Activated CD4-positive, alpha-beta memory T cell treated with anti-CD3 and anti-CD28 coated beads for 36 hours (primary cell): ENCODE results near the gene HOXD1. TPM values are rescaled to one million over a fixed set of nuclear protein-coding genes. Genes with fewer than 3 reads are reported as not detected.

Source experiments
- CTCF ChIA-PET: fragments of 350-600 bp; sonication (Branson Sonifier 250); formaldehyde crosslinking; loops from one replicate; lab custom pipeline; 2021; ENCODE audit warnings: antibody characterized with exemption, inconsistent platforms; lab: Charles Lee
- POLR2A ChIA-PET: fragments of 350-600 bp; sonication (Branson Sonifier 250); formaldehyde crosslinking; loops from one replicate; lab custom pipeline; 2021; ENCODE audit warnings: antibody characterized with exemption; lab: Charles Lee
- DNase-seq: peaks from one replicate; pipeline ENCODE4 v3.0.0-alpha.2; 2020
- H3K27ac Mint-ChIP-seq: one replicate; pipeline ENCODE4 v1.8.0; 2021; ENCODE audit warnings: mixed read lengths
- H3K27me3 Mint-ChIP-seq: one replicate; pipeline ENCODE4 v1.8.0; 2021; ENCODE audit warnings: mixed read lengths
- H3K36me3 Mint-ChIP-seq: one replicate; pipeline ENCODE4 v1.8.0; 2021; ENCODE audit warnings: mixed read lengths
- H3K4me1 Mint-ChIP-seq: one replicate; pipeline ENCODE4 v1.8.0; 2021; ENCODE audit warnings: low read depth, mixed read lengths
- H3K4me3 Mint-ChIP-seq: one replicate; pipeline ENCODE4 v1.8.0; 2021; ENCODE audit warnings: mild to moderate bottlenecking, mixed read lengths
- H3K9me3 Mint-ChIP-seq: one replicate; pipeline ENCODE4 v1.8.0; 2021; ENCODE audit warnings: mixed read lengths
- intact Hi-C: fragments of 100-400 bp; cut with micrococcal nuclease; formaldehyde crosslinking; loops from one replicate; pipeline ENCODE4 v1.15.1; 2023
- total RNA-seq, 2 experiments: library from RNA; stranded (reverse); gene quantifications; one replicate each; pipeline ENCODE4 v1.2.3, GENCODE V29; 2021

HOXD1 gene
- total RNA-seq, 2 experiments from 2014 or later: not detected

GRCh38 chr2:176147800-176148496 lies 40.5 kb upstream of the HOXD1 start:
- Mint-ChIP-seq H3K27me3 (peaks cover 80% of the 10 kb centered on the region), H3K4me1 (peaks cover 7% of the 10 kb centered on the region), H3K27ac (no peak overlapping the region), H3K4me3 (no peak overlapping the region), H3K36me3 (no peaks in the 10 kb centered on the region), H3K9me3 (no peaks in the 10 kb centered on the region)
- ChIA-PET POLR2A (no interaction called here), CTCF (interaction anchor here (10.6 kb wide), 1 partner anchor 308 kb away, joined by 108 read pairs; no protein-coding TSS in a partner anchor)
- intact Hi-C loops: no loop called here
- DNase-seq: no peak

GRCh38 chr2:176148751-176149421 lies 39.6 kb upstream of the HOXD1 start:
- Mint-ChIP-seq H3K9me3 (no peaks in the 10 kb centered on the region), H3K4me3 (no peak overlapping the region), H3K27me3 (peaks cover 83% of the 10 kb centered on the region), H3K4me1 (peaks cover 7% of the 10 kb centered on the region), H3K36me3 (no peaks in the 10 kb centered on the region), H3K27ac (no peak overlapping the region)
- ChIA-PET CTCF (no interaction called here), POLR2A (no interaction called here)
- no peak for DNase-seq
- intact Hi-C loops: no loop called here

GRCh38 chr2:176149481-176149938 lies 39.0 kb upstream of the HOXD1 start:
- Mint-ChIP-seq H3K4me3 (no peak overlapping the region), H3K9me3 (no peaks in the 10 kb centered on the region), H3K36me3 (no peaks in the 10 kb centered on the region), H3K4me1 (peaks cover 7% of the 10 kb centered on the region), H3K27ac (no peak overlapping the region), H3K27me3 (peaks cover 83% of the 10 kb centered on the region)
- ChIA-PET POLR2A (no interaction called here), CTCF (no interaction called here)
- intact Hi-C loops: no loop called here
- DNase-seq: no peak

GRCh38 chr2:176149939-176150583 lies 38.4 kb upstream of the HOXD1 start:
- Mint-ChIP-seq H3K9me3 (no peaks in the 10 kb centered on the region), H3K27me3 (peaks cover 81% of the 10 kb centered on the region), H3K27ac (no peak overlapping the region), H3K36me3 (no peaks in the 10 kb centered on the region), H3K4me1 (peaks cover 7% of the 10 kb centered on the region), H3K4me3 (no peak overlapping the region)
- intact Hi-C loops: no loop called here
- ChIA-PET CTCF (interaction anchor here (1.3 kb wide), 1 partner anchor 305 kb away, joined by 6 read pairs; no protein-coding TSS in a partner anchor), POLR2A (no interaction called here)
- no peak for DNase-seq

GRCh38 chr2:176150584-176151441 lies 37.7 kb upstream of the HOXD1 start:
- CTCF ChIA-PET: interaction anchor here (0.6 to 1.3 kb wide), 4 partner anchors 24 to 304 kb away, joined by 3 to 6 read pairs (median 3); no protein-coding TSS in a partner anchor
- no peaks in the 10 kb centered on the region for H3K9me3 Mint-ChIP-seq

GRCh38 chr2:176151442-176152287 lies 36.8 kb upstream of the HOXD1 start, which contains the start of gene HOXD4:
Gene HOXD4 (plus strand): TSS chr2:176151550. CDS start chr2:176151634, 84 bp downstream.
- Mint-ChIP-seq H3K27me3 (peaks cover 76% of the 10 kb centered on the region), H3K36me3 (no peaks in the 10 kb centered on the region), H3K4me3 (no peak within 1 kb of the TSS), H3K9me3 (no peaks in the 10 kb centered on the region), H3K4me1 (peaks cover 8% of the 10 kb centered on the region), H3K27ac (no peak within 1 kb of the TSS)
- ChIA-PET CTCF (interaction anchor here (0.7 kb wide), 2 partner anchors 25 to 54 kb away, joined by 3 read pairs; no protein-coding TSS in a partner anchor), POLR2A (no interaction called here)
- intact Hi-C loops: no loop called here
- no peak for DNase-seq

More at GRCh38 chr2:176150584-176151441, 37.7 kb upstream of the HOXD1 start:
- Mint-ChIP-seq H3K27ac (no peak overlapping the region), H3K4me3 (no peak overlapping the region), H3K4me1 (peaks cover 7% of the 10 kb centered on the region), H3K36me3 (no peaks in the 10 kb centered on the region), H3K27me3 (peaks cover 82% of the 10 kb centered on the region)
- no peak for DNase-seq
- intact Hi-C loops: no loop called here
- POLR2A ChIA-PET: no interaction called here

- intact Hi-C loops: no loop called here
- no peak overlapping the region for H3K27ac Mint-ChIP-seq
- DNase-seq: no peak
- peaks cover 2% of the 10 kb centered on the region for H3K36me3 Mint-ChIP-seq
- POLR2A ChIA-PET: no interaction called here
- CTCF ChIA-PET: interaction anchor here (1.4 kb wide), 1 partner anchor 9 kb away, joined by 3 read pairs; no protein-coding TSS in a partner anchor
- H3K4me1 Mint-ChIP-seq: peaks cover 13% of the 10 kb centered on the region
- no peaks in the 10 kb centered on the region for H3K9me3 Mint-ChIP-seq
- H3K27me3 Mint-ChIP-seq: peaks cover 73% of the 10 kb centered on the region
- H3K4me3 Mint-ChIP-seq: no peak overlapping the region
These were observed 35.9 kb upstream of the HOXD1 start for GRCh38 chr2:176152350-176153181.

- Mint-ChIP-seq H3K9me3 (no peaks in the 10 kb centered on the region), H3K4me3 (no peak overlapping the region), H3K4me1 (peaks cover 15% of the 10 kb centered on the region), H3K36me3 (peaks cover 4% of the 10 kb centered on the region), H3K27me3 (peaks cover 66% of the 10 kb centered on the region), H3K27ac (no peak overlapping the region)
- DNase-seq: no peak
- POLR2A ChIA-PET: no interaction called here
- CTCF ChIA-PET: interaction anchor here (0.9 to 1.8 kb wide), 6 partner anchors 11 to 400 kb away, joined by 3 to 5 read pairs (median 4); no protein-coding TSS in a partner anchor
- intact Hi-C loops: no loop called here
These were observed 33.8 kb upstream of the HOXD1 start for GRCh38 chr2:176154576-176155252.

- no peak for DNase-seq
- Mint-ChIP-seq H3K27ac (no peak overlapping the region), H3K4me3 (no peak overlapping the region), H3K4me1 (peaks cover 15% of the 10 kb centered on the region), H3K36me3 (peaks cover 4% of the 10 kb centered on the region), H3K9me3 (no peaks in the 10 kb centered on the region), H3K27me3 (peaks cover 64% of the 10 kb centered on the region)
- ChIA-PET CTCF (interaction anchor here (1.4 kb wide), 2 partner anchors 15 to 300 kb away, joined by 4 read pairs; no protein-coding TSS in a partner anchor), POLR2A (no interaction called here)
- intact Hi-C loops: no loop called here
These were observed 33.0 kb upstream of the HOXD1 start for GRCh38 chr2:176155356-176156044.
